Sigmoid colon (tissue), 7 donors: Measurements from ENCODE around the gene RPL38. TPM values are rescaled to one million over a fixed set of nuclear protein-coding genes. Genes with fewer than 3 reads are reported as not detected.

Experiments used
- DNase-seq: peaks from one replicate; pipeline ENCODE4 v3.0.0-alpha.2; 2019
- H3K27ac ChIP-seq, 4 donors: fragments of 200-600 bp; sonication (generic); one replicate each; pipeline ENCODE4 v1.5.1; 2016 to 2019; ENCODE audit warnings: mild to moderate bottlenecking in 1 of 4
- H3K27me3 ChIP-seq, 3 donors: fragments of 200-600 bp; sonication (generic); one replicate each; pipeline ENCODE4 v1.5.1; 2019; ENCODE audit warnings: mild to moderate bottlenecking in 1 of 3
- H3K36me3 ChIP-seq, 4 donors: fragments of 200-600 bp; sonication (generic); one replicate each; pipeline ENCODE4 v1.5.1; 2016 to 2019
- H3K4me1 ChIP-seq, 4 donors: fragments of 200-600 bp; sonication (generic); one replicate each; pipeline ENCODE4 v1.5.1; 2017 to 2019
- H3K4me3 ChIP-seq, 4 donors: fragments of 200-600 bp; sonication (generic); one replicate each; pipeline ENCODE4 v1.5.1; 2017 to 2019; ENCODE audit warnings: mild to moderate bottlenecking in 2 of 4, moderate library complexity in 1 of 4
- H3K9me3 ChIP-seq, 4 donors: fragments of 200-600 bp in 3 of 4; sonication (generic) in 3 of 4; one replicate each; pipeline versions ENCODE4 v1.5.1 to v1.6.1; 2013 to 2019
- CTCF ChIP-seq, 4 experiments: fragments of 450-650 bp in 3 of 4; fragments of 200-600 bp in 1 of 4; IDR thresholded peaks; one replicate each; pipeline ENCODE4 v1.5.1; 2016 to 2019; ENCODE audit warnings: antibody characterized with exemption in 4 of 4, mild to moderate bottlenecking in 3 of 4, moderate library complexity in 2 of 4
- EP300 ChIP-seq, 4 donors: sonication (generic); formaldehyde crosslinking; IDR thresholded peaks; one replicate each; pipeline ENCODE4 v1.6.1; 2017; ENCODE audit warnings: antibody characterized with exemption in 4 of 4
- POLR2A ChIP-seq, 2 donors: fragments of 450-650 bp; IDR thresholded peaks; one replicate each; pipeline ENCODE4 v1.6.1; 2016; ENCODE audit warnings: antibody characterized with exemption in 2 of 2, mild to moderate bottlenecking in 2 of 2, moderate library complexity in 2 of 2
- POLR2AphosphoS5 ChIP-seq, 4 donors: sonication (generic); formaldehyde crosslinking; IDR thresholded peaks; one replicate each; pipeline ENCODE4 v1.6.1; 2017; ENCODE audit warnings: antibody characterized with exemption in 4 of 4
- WGBS, 2 donors: extraction: QIAGEN DNeasy Blood & Tissue Kit; methylation state at CpG; one replicate each; pipeline ENCODE4 v1.1.7; 2013; 5-methylcytosine and 5-hydroxymethylcytosine counted together
- intact Hi-C: fragments of 100-400 bp; cut with DNase I; formaldehyde crosslinking; loops from one replicate; pipeline ENCODE4 v1.15.1; 2023
- polyA plus RNA-seq, 3 donors: library from polyadenylated mRNA; stranded (reverse); fragments of 200-250 nt; gene quantifications; one replicate each; pipeline ENCODE4 v1.2.3, GENCODE V29; 2013
- total RNA-seq, 4 donors: library from RNA; depleted of rRNA; stranded (reverse); fragments of >200 nt; gene quantifications; one replicate each; pipeline ENCODE4 v1.1.0, GENCODE V29; 2016
- donor health status: healthy with polysubstance abuse.
- donor health status: Bipolar disorder and iron deficiency.
- donor health status: healthy.

The RPL38 gene
- total and polyA plus RNA-seq, 7 donors: 215 to 2,321 (median 718) TPM

- Histone ChIP-seq H3K36me3 (peaks cover 0 to 18% (median 0%) of the 10 kb centered on the region in 4 donors), H3K4me3 (no peak overlapping the region), H3K27ac (no peak overlapping the region), H3K27me3 (no peaks in the 10 kb centered on the region), H3K4me1 (no peaks in the 10 kb centered on the region), H3K9me3 (no peaks in the 10 kb centered on the region)
- WGBS, 2 donors: 91 to 93% methylated on average over 13 of the region's 13 CpGs
- intact Hi-C loops: no loop called here
- no peak for DNase-seq
- no peak for TF ChIP-seq EP300 (IDR thresholded peaks at IDR 0.05)
- no peak for TF ChIP-seq POLR2AphosphoS5 (IDR thresholded peaks at IDR 0.05)
- no peak for TF ChIP-seq CTCF (IDR thresholded peaks at IDR 0.05)
- TF ChIP-seq POLR2A (IDR thresholded peaks at IDR 0.05): no peak
Observed at GRCh38 chr17:74222399-74222798, 18.9 kb downstream of the RPL38 start.

- Histone ChIP-seq H3K9me3 (no peaks in the 10 kb centered on the region), H3K36me3 (peaks cover 0 to 18% (median 0%) of the 10 kb centered on the region in 4 donors), H3K4me1 (no peaks in the 10 kb centered on the region), H3K4me3 (no peak overlapping the region), H3K27me3 (no peaks in the 10 kb centered on the region), H3K27ac (no peak overlapping the region)
- 95 to 96% methylated on average over 14 of the region's 14 CpGs for WGBS, 2 donors
- intact Hi-C loops: no loop called here
- TF ChIP-seq POLR2AphosphoS5 (IDR thresholded peaks at IDR 0.05): no peak
- no peak for TF ChIP-seq EP300 (IDR thresholded peaks at IDR 0.05)
- TF ChIP-seq CTCF (IDR thresholded peaks at IDR 0.05): no peak
- TF ChIP-seq POLR2A (IDR thresholded peaks at IDR 0.05): no peak
- no peak for DNase-seq
Observed at GRCh38 chr17:74223901-74224300, 20.4 kb downstream of the RPL38 start.

- 92 to 94% methylated on average over 20 of the region's 20 CpGs for WGBS, 2 donors
- Histone ChIP-seq H3K36me3 (peaks cover 0 to 18% (median 0%) of the 10 kb centered on the region in 4 donors), H3K4me1 (no peaks in the 10 kb centered on the region), H3K4me3 (no peak overlapping the region), H3K27me3 (no peaks in the 10 kb centered on the region), H3K9me3 (no peaks in the 10 kb centered on the region), H3K27ac (no peak overlapping the region)
- TF ChIP-seq EP300 (IDR thresholded peaks at IDR 0.05): no peak
- no peak for TF ChIP-seq POLR2AphosphoS5 (IDR thresholded peaks at IDR 0.05)
- TF ChIP-seq POLR2A (IDR thresholded peaks at IDR 0.05): no peak
- TF ChIP-seq CTCF (IDR thresholded peaks at IDR 0.05): no peak
- no peak for DNase-seq
- intact Hi-C loops: no loop called here
Observed at GRCh38 chr17:74224959-74225725, 21.7 kb downstream of the RPL38 start.

- H3K4me3 ChIP-seq: no peak overlapping the region
- no peaks in the 10 kb centered on the region for H3K27me3 ChIP-seq
- 67 to 73% methylated on average over 6 of the region's 6 CpGs for WGBS, 2 donors
- TF ChIP-seq POLR2AphosphoS5 (IDR thresholded peaks at IDR 0.05) (no peak), CTCF (IDR thresholded peaks at IDR 0.05) (no peak), EP300 (IDR thresholded peaks at IDR 0.05) (no peak), POLR2A (IDR thresholded peaks at IDR 0.05) (no peak)
- H3K9me3 ChIP-seq: no peaks in the 10 kb centered on the region
- H3K4me1 ChIP-seq: no peaks in the 10 kb centered on the region
- H3K36me3 ChIP-seq: peaks cover 0 to 24% (median 0%) of the 10 kb centered on the region in 4 donors
- DNase-seq: no peak
- intact Hi-C loops: no loop called here
- H3K27ac ChIP-seq: no peak overlapping the region
Observed at GRCh38 chr17:74226252-74226651, 22.8 kb downstream of the RPL38 start.
